Keratinocyte (primary cell): ENCODE data around the gene COX8C. TPM values are rescaled to one million over a fixed set of nuclear protein-coding genes. Genes with fewer than 3 reads are reported as not detected.

Experiments
- DNase-seq: peaks from one replicate; pipeline ENCODE4 v3.0.0-alpha.2; 2011; ENCODE audit warnings: low read depth, missing footprints, low spot score
- FAIRE-seq: peaks from 2 replicates; lab custom pipeline; 2011; peaks lifted over from hg19 to GRCh38; lab: Jason Lieb, UNC
- H2AFZ ChIP-seq: 2 replicates; pipeline ENCODE4 v1.6.0; 2012; ENCODE audit warnings: low read length, control low read depth, inconsistent platforms; ENCODE audit not compliant: control insufficient read depth
- H3K27ac ChIP-seq: 2 replicates; pipeline ENCODE4 v1.5.1; 2011; ENCODE audit warnings: low read length; ENCODE audit not compliant: control insufficient read depth, insufficient read depth
- H3K27me3 ChIP-seq: 3 replicates; pipeline ENCODE4 v1.6.0; 2011; ENCODE audit warnings: low read length; ENCODE audit not compliant: control insufficient read depth, insufficient read depth; ENCODE audit errors: extremely low read depth
- H3K36me3 ChIP-seq, 2 experiments: 2 replicates in 1 of 2; 3 replicates in 1 of 2; pipeline ENCODE4 v1.5.1; 2011; ENCODE audit warnings: low read length in 2 of 2, mild to moderate bottlenecking in 1 of 2; ENCODE audit not compliant: control insufficient read depth in 2 of 2, insufficient read depth in 2 of 2; ENCODE audit errors: extremely low read depth in 1 of 2
- H3K4me1 ChIP-seq: 3 replicates; pipeline ENCODE4 v1.5.1; 2011; ENCODE audit warnings: low read length; ENCODE audit not compliant: control insufficient read depth, insufficient read depth; ENCODE audit errors: extremely low read depth
- H3K4me2 ChIP-seq: 3 replicates; pipeline ENCODE4 v1.6.0; 2011; ENCODE audit warnings: low read depth, low read length; ENCODE audit not compliant: control insufficient read depth, insufficient read depth; ENCODE audit errors: extremely low read depth
- H3K4me3 ChIP-seq, 3 experiments: fragments of 200-600 bp in 1 of 3; sonication (generic) in 1 of 3; 2 replicates in 2 of 3; 3 replicates in 1 of 3; pipeline ENCODE4 v1.5.1; 2011 to 2016; ENCODE audit warnings: low read length in 3 of 3, mild to moderate bottlenecking in 3 of 3, control low read depth in 2 of 3, inconsistent platforms in 1 of 3, low read depth in 1 of 3, mixed read lengths in 1 of 3, mixed run types in 1 of 3, moderate library complexity in 1 of 3; ENCODE audit not compliant: control insufficient read depth in 2 of 3, insufficient read depth in 2 of 3; ENCODE audit errors: extremely low read depth in 1 of 3
- H3K79me2 ChIP-seq: 2 replicates; pipeline ENCODE4 v1.6.0; 2012; ENCODE audit warnings: low read length; ENCODE audit not compliant: control insufficient read depth, insufficient read depth
- H3K9ac ChIP-seq: 3 replicates; pipeline ENCODE4 v1.6.0; 2011; ENCODE audit warnings: low read length; ENCODE audit not compliant: control insufficient read depth, insufficient read depth; ENCODE audit errors: extremely low read depth
- H3K9me1 ChIP-seq: 3 replicates; pipeline ENCODE4 v1.6.0; 2011; ENCODE audit warnings: low read length; ENCODE audit not compliant: control insufficient read depth, insufficient read depth; ENCODE audit errors: extremely low read depth
- H3K9me3 ChIP-seq: 2 replicates; pipeline ENCODE4 v1.5.1; 2012; ENCODE audit warnings: low read depth, low read length; ENCODE audit not compliant: control insufficient read depth
- H4K20me1 ChIP-seq: 3 replicates; pipeline ENCODE4 v1.6.0; 2011; ENCODE audit warnings: low read length; ENCODE audit not compliant: control insufficient read depth, insufficient read depth; ENCODE audit errors: extremely low read depth
- CTCF ChIP-seq, 3 experiments: IDR thresholded peaks in 1 of 3; conservative IDR thresholded peaks in 1 of 3; optimal IDR thresholded peaks in 1 of 3; 2 replicates in 2 of 3; 3 replicates in 1 of 3; pipeline versions ENCODE3 to v1.5.1; 2011; ENCODE audit warnings: low read length in 3 of 3, mild to moderate bottlenecking in 3 of 3, moderate library complexity in 2 of 3, control low read depth in 1 of 3, inconsistent platforms in 1 of 3; ENCODE audit not compliant: insufficient read depth in 2 of 3; ENCODE audit errors: extremely low read depth in 1 of 3
- EZH2 ChIP-seq: IDR thresholded peaks from one replicate; pipeline ENCODE4 v1.6.1; 2012; ENCODE audit warnings: inconsistent platforms, mild to moderate bottlenecking, low read length, moderate library complexity
- dilution Hi-C: fragments of 300-500 bp; cut with MboI; formaldehyde crosslinking; loops from one replicate; pipeline ENCODE4 v1.7.0; 2020; ENCODE audit warnings: low sequenced_read_pairs; ENCODE audit not compliant: extremely low pct_ligation_motif_present
- polyA plus RNA-seq, 5 experiments: library from polyadenylated mRNA; depleted of rRNA in 3 of 5; stranded (reverse) in 3 of 5; stranded (forward) in 1 of 5; unstranded in 1 of 5; fragments of >200 nt; gene quantifications; 1 replicate in 1 of 5; 2 replicates in 3 of 5; 3 replicates in 1 of 5; pipeline versions ENCODE4 v1.2.1 to v1.2.3, GENCODE V29; 2011 to 2012; ENCODE audit warnings: missing spikeins in 2 of 5, low read depth in 1 of 5, low replicate concordance in 1 of 5

COX8C gene
- polyA plus RNA-seq, 1 donor (not counting 4 experiments of a cell fraction or from before 2014, with no cell fraction given) = not detected

GRCh38 chr14:93369713-93370266 lies 22.8 kb downstream of the COX8C start:
- H3K9me3 ChIP-seq = no peaks in the 10 kb centered on the region
- TF ChIP-seq EZH2 = no peak
- no peak for TF ChIP-seq CTCF (optimal IDR thresholded peaks at IDR 0.05 in 1 of 3, IDR thresholded peaks at IDR 0.05 in 1 of 3, conservative IDR thresholded peaks at IDR 0.05 in 1 of 3; ENCODE audit: extremely low read depth in 1 of 3, insufficient read depth in 2 of 3, low read length in 3 of 3)
- H3K27ac ChIP-seq = no peak overlapping the region
- no peak overlapping the region for H3K4me2 ChIP-seq
- FAIRE-seq = no peak
- no peaks in the 10 kb centered on the region for H3K4me1 ChIP-seq
- no peak for DNase-seq
- H3K27me3 ChIP-seq = no peaks in the 10 kb centered on the region
- no peak overlapping the region for H3K9ac ChIP-seq
- no peaks in the 10 kb centered on the region for H3K9me1 ChIP-seq
- dilution Hi-C loops = no loop called here
- H4K20me1 ChIP-seq = no peaks in the 10 kb centered on the region
- no peaks in the 10 kb centered on the region for H3K79me2 ChIP-seq
- H3K36me3 ChIP-seq = no peaks in the 10 kb centered on the region
- no peak overlapping the region for H3K4me3 ChIP-seq
- no peak overlapping the region for H2AFZ ChIP-seq

- Histone ChIP-seq H2AFZ (no peak overlapping the region), H3K9me1 (no peaks in the 10 kb centered on the region), H3K27me3 (no peaks in the 10 kb centered on the region), H3K36me3 (no peaks in the 10 kb centered on the region), H4K20me1 (no peaks in the 10 kb centered on the region), H3K4me3 (no peak overlapping the region), H3K4me1 (no peaks in the 10 kb centered on the region), H3K27ac (no peak overlapping the region), H3K4me2 (no peak overlapping the region), H3K9me3 (no peaks in the 10 kb centered on the region), H3K79me2 (no peaks in the 10 kb centered on the region), H3K9ac (no peak overlapping the region)
- FAIRE-seq (no peak), DNase-seq (no peak)
- TF ChIP-seq EZH2 (no peak), CTCF (optimal IDR thresholded peaks at IDR 0.05 in 1 of 3, IDR thresholded peaks at IDR 0.05 in 1 of 3, conservative IDR thresholded peaks at IDR 0.05 in 1 of 3; ENCODE audit: extremely low read depth in 1 of 3, insufficient read depth in 2 of 3, low read length in 3 of 3) (no peak)
- dilution Hi-C loops = no loop called here
Measured at GRCh38 chr14:93375673-93376156, 28.7 kb downstream of the COX8C start.
